Measurements from ENCODE around the gene IMPACT.

DNA sequence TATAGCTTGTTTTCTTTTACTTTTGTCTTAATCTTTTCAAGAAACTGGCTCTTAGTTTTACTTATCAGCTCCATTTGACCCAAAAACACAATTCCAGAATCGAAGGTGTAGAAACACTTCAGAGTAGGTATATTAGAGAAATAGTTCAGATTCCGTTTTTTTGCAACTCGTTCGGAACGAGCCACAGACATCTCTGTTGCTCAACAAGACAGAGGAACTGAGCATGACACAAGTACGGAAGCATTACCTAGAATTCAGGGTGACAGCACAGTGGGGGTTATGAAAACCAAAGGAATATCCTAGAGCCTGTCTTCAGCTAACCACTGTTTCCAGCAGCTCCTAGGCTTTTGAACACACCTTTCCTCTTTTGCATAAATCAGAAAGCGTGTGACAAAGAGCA lies 39.0 kb downstream of the IMPACT start:
- TF ChIP-seq, protein P1, sequence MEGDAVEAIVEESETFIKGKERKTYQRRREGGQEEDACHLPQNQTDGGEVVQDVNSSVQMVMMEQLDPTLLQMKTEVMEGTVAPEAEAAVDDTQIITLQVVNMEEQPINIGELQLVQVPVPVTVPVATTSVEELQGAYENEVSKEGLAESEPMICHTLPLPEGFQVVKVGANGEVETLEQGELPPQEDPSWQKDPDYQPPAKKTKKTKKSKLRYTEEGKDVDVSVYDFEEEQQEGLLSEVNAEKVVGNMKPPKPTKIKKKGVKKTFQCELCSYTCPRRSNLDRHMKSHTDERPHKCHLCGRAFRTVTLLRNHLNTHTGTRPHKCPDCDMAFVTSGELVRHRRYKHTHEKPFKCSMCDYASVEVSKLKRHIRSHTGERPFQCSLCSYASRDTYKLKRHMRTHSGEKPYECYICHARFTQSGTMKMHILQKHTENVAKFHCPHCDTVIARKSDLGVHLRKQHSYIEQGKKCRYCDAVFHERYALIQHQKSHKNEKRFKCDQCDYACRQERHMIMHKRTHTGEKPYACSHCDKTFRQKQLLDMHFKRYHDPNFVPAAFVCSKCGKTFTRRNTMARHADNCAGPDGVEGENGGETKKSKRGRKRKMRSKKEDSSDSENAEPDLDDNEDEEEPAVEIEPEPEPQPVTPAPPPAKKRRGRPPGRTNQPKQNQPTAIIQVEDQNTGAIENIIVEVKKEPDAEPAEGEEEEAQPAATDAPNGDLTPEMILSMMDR (IDR thresholded peaks at IDR 0.05): no peak
- TF ChIP-seq ZFX (IDR thresholded peaks at IDR 0.05; ENCODE audit: borderline replicate concordance): no peak

All from 22Rv1 (cell line).